HepG2 (cell line): Measurements from ENCODE around the gene HAPLN2. TPM values are rescaled to one million over a fixed set of nuclear protein-coding genes. Genes with fewer than 3 reads are reported as not detected.
A peak's percentile ranks its signal among the peaks of the same experiment; 100 is the strongest.

Source experiments
- ARNTL ChIP-seq: sonication (generic); formaldehyde crosslinking; IDR thresholded peaks from 2 replicates; pipeline ENCODE4 v1.4.0; 2020; ENCODE audit warnings: mild to moderate bottlenecking, missing genetic modification reagents
- CCAR2 ChIP-seq: fragments of 200-400 bp; formaldehyde crosslinking; optimal IDR thresholded peaks from 2 replicates; pipeline ENCODE3; 2018; ENCODE audit warnings: low read depth, mild to moderate bottlenecking, low read length, moderate library complexity
- ESRRA ChIP-seq: sonication (generic); formaldehyde crosslinking; IDR thresholded peaks from 2 replicates; pipeline ENCODE4 v1.5.1; 2020; ENCODE audit warnings: mild to moderate bottlenecking, low read depth, missing genetic modification reagents
- ISX ChIP-seq: sonication (generic); formaldehyde crosslinking; conservative IDR thresholded peaks from 2 replicates; pipeline ENCODE4 v1.5.0; 2020; ENCODE audit warnings: missing genetic modification reagents
- KLF16 ChIP-seq, 2 experiments: sonication (generic) in 1 of 2; formaldehyde crosslinking in 1 of 2; IDR thresholded peaks; 2 replicates each; pipeline versions ENCODE4 v1.6.1 to v1.8.0; 2016 to 2023; ENCODE audit warnings: missing genetic modification reagents in 2 of 2, missing compliant biosample characterization in 1 of 2
- NBN ChIP-seq: fragments of 450-650 bp; conservative IDR thresholded peaks from 2 replicates; pipeline ENCODE4 v1.6.1; 2017
- NONO ChIP-seq, 2 experiments: fragments of 450-650 bp in 1 of 2; sonication (generic) in 1 of 2; formaldehyde crosslinking in 1 of 2; IDR thresholded peaks in 1 of 2; conservative IDR thresholded peaks in 1 of 2; 2 replicates each; pipeline versions ENCODE4 v1.6.1 to v1.8.0; 2017 to 2022; ENCODE audit warnings: mild to moderate bottlenecking in 1 of 2, missing genetic modification reagents in 1 of 2, moderate library complexity in 1 of 2
- RBAK ChIP-seq: sonication (generic); formaldehyde crosslinking; IDR thresholded peaks from 2 replicates; pipeline ENCODE4 v1.5.1; 2020; ENCODE audit warnings: mild to moderate bottlenecking, missing genetic modification reagents
- SATB2 ChIP-seq: sonication (generic); formaldehyde crosslinking; IDR thresholded peaks from 2 replicates; pipeline ENCODE4 v1.5.0; 2020; ENCODE audit warnings: missing genetic modification reagents
- ZBTB20 ChIP-seq: sonication (generic); formaldehyde crosslinking; IDR thresholded peaks from 2 replicates; pipeline ENCODE4 v1.8.1; 2023; ENCODE audit warnings: missing genetic modification reagents, low read depth, mild to moderate bottlenecking, borderline replicate concordance
- ZNF326 ChIP-seq: sonication (generic); formaldehyde crosslinking; IDR thresholded peaks from 2 replicates; pipeline ENCODE4 v1.4.0; 2020; ENCODE audit warnings: missing genetic modification reagents, borderline replicate concordance
- ZNF780A ChIP-seq: sonication (generic); formaldehyde crosslinking; IDR thresholded peaks from 2 replicates; pipeline ENCODE4 v1.8.0; 2022; ENCODE audit warnings: mild to moderate bottlenecking, missing genetic modification reagents, moderate library complexity
- polyA plus RNA-seq, 8 experiments: library from polyadenylated mRNA; depleted of rRNA in 3 of 8; stranded (reverse) in 7 of 8; unstranded in 1 of 8; fragments of >200 nt; fragmentation: Illumina TruSeq in 4 of 8; extraction: Trizol in 4 of 8; gene quantifications; 2 replicates each; pipeline versions ENCODE4 v1.2.1 to v1.2.3, GENCODE V29; 2011 to 2016; ENCODE audit warnings: low read depth in 4 of 8, missing spikeins in 1 of 8, mixed read lengths in 1 of 8; ENCODE audit not compliant: insufficient read depth in 1 of 8
- total RNA-seq, 5 experiments: library from RNA; depleted of rRNA; stranded (reverse); fragments of >200 nt; fragmentation: Illumina TruSeq; extraction: Trizol; gene quantifications; 2 replicates each; pipeline ENCODE4 v1.2.3, GENCODE V29; 2016; ENCODE audit warnings: low read depth in 1 of 5
- TF ChIP-seq, protein P1 (sequence below): sonication (generic); formaldehyde crosslinking; IDR thresholded peaks from 2 replicates; pipeline ENCODE4 v1.4.0; 2020; ENCODE audit warnings: missing genetic modification reagents
- TF ChIP-seq, protein P2 (sequence below): IDR thresholded peaks from 2 replicates; pipeline ENCODE4 v1.6.1; 2016; ENCODE audit warnings: low read depth, control low read depth
- TF ChIP-seq, protein P3 (sequence below), 2 experiments: fragments of 450-650 bp in 1 of 2; sonication (generic) in 1 of 2; formaldehyde crosslinking in 1 of 2; IDR thresholded peaks; 2 replicates each; pipeline versions ENCODE4 v1.6.1 to v1.8.0; 2016 to 2022; ENCODE audit warnings: antibody characterized with exemption in 1 of 2, mild to moderate bottlenecking in 1 of 2, missing genetic modification reagents in 1 of 2

Gene HAPLN2
- total and polyA plus RNA-seq, 2 of the 13 experiments (the other 11 are each of a cell fraction or from before 2014, with no cell fraction given): not detected

DNA sequence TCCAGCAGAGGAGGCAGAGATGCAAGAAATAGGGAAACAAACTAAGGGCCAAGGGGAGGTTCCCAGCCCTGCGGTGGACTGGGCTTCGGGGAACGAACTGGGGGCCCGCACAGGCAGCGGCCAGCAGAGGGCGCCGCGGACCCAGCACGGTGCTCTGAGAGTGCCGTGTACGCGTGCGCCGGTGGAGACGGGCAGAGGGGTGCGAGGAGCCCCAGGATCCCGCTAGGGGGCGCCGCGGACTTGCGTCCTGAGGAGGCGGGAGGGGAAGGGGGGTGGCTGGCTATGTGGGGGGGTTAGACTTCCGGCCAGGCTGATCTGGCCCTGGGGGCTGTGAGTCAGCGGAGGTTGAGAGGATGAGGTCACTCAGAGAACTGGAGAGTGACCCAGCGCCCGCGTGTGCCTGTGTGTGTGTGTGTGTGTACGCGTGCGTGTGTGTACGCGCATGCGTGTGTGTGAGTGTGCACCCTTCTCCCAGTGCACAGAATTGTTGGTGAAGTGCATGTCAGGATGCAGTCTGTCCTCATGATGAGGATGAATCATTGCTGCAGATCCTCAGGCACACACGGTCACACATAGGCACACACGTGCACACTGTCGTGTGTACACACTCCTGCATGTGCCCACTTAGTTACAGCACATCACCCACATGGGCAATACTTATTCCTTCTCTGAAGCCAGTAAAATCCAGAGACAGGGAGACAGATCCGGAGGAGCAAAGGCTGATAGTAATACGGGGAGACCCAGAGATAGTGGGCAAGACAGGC lies 41.0 kb downstream of the HAPLN2 start (continued):
- TF ChIP-seq NONO (IDR thresholded peaks at IDR 0.05): no peak
- TF ChIP-seq NONO (CRISPR knock-in tag; conservative IDR thresholded peaks at IDR 0.05): peak; percentile 89
- no peak for TF ChIP-seq SATB2 (CRISPR knock-in tag)
- TF ChIP-seq ZBTB20 (CRISPR knock-in tag): peak; percentile 83
- peak; percentile 25 for TF ChIP-seq ESRRA
- TF ChIP-seq CCAR2: peak; percentile 37
- TF ChIP-seq ARNTL: no peak; the same call in 1 of the 2 replicates
- no peak for TF ChIP-seq NBN
- TF ChIP-seq ZNF326 (CRISPR knock-in tag): no peak; the same call in 1 of the 2 replicates
- TF ChIP-seq, protein P1, sequence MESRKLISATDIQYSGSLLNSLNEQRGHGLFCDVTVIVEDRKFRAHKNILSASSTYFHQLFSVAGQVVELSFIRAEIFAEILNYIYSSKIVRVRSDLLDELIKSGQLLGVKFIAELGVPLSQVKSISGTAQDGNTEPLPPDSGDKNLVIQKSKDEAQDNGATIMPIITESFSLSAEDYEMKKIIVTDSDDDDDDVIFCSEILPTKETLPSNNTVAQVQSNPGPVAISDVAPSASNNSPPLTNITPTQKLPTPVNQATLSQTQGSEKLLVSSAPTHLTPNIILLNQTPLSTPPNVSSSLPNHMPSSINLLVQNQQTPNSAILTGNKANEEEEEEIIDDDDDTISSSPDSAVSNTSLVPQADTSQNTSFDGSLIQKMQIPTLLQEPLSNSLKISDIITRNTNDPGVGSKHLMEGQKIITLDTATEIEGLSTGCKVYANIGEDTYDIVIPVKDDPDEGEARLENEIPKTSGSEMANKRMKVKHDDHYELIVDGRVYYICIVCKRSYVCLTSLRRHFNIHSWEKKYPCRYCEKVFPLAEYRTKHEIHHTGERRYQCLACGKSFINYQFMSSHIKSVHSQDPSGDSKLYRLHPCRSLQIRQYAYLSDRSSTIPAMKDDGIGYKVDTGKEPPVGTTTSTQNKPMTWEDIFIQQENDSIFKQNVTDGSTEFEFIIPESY (CRISPR knock-in tag): peak; percentile 17; the same call in 1 of the 2 replicates
- TF ChIP-seq, protein P2, sequence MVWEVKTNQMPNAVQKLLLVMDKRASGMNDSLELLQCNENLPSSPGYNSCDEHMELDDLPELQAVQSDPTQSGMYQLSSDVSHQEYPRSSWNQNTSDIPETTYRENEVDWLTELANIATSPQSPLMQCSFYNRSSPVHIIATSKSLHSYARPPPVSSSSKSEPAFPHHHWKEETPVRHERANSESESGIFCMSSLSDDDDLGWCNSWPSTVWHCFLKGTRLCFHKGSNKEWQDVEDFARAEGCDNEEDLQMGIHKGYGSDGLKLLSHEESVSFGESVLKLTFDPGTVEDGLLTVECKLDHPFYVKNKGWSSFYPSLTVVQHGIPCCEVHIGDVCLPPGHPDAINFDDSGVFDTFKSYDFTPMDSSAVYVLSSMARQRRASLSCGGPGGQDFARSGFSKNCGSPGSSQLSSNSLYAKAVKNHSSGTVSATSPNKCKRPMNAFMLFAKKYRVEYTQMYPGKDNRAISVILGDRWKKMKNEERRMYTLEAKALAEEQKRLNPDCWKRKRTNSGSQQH (CRISPR knock-in tag): 0 out of 2 replicates have a peak, but pooled peaks have one; percentile 51
- TF ChIP-seq KLF16 (CRISPR knock-in tag; IDR thresholded peaks at IDR 0.05): peak in 1 of 2 experiments; percentile 85; a peak in 2 of 4 replicates
- no peak for TF ChIP-seq RBAK
- 0 out of 2 replicates have a peak, but pooled peaks have one; percentile 20 for TF ChIP-seq ZNF780A (CRISPR knock-in tag)
- no peak for TF ChIP-seq ISX (CRISPR knock-in tag)
- TF ChIP-seq, protein P3, sequence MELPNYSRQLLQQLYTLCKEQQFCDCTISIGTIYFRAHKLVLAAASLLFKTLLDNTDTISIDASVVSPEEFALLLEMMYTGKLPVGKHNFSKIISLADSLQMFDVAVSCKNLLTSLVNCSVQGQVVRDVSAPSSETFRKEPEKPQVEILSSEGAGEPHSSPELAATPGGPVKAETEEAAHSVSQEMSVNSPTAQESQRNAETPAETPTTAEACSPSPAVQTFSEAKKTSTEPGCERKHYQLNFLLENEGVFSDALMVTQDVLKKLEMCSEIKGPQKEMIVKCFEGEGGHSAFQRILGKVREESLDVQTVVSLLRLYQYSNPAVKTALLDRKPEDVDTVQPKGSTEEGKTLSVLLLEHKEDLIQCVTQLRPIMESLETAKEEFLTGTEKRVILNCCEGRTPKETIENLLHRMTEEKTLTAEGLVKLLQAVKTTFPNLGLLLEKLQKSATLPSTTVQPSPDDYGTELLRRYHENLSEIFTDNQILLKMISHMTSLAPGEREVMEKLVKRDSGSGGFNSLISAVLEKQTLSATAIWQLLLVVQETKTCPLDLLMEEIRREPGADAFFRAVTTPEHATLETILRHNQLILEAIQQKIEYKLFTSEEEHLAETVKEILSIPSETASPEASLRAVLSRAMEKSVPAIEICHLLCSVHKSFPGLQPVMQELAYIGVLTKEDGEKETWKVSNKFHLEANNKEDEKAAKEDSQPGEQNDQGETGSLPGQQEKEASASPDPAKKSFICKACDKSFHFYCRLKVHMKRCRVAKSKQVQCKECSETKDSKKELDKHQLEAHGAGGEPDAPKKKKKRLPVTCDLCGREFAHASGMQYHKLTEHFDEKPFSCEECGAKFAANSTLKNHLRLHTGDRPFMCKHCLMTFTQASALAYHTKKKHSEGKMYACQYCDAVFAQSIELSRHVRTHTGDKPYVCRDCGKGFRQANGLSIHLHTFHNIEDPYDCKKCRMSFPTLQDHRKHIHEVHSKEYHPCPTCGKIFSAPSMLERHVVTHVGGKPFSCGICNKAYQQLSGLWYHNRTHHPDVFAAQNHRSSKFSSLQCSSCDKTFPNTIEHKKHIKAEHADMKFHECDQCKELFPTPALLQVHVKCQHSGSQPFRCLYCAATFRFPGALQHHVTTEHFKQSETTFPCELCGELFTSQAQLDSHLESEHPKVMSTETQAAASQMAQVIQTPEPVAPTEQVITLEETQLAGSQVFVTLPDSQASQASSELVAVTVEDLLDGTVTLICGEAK (IDR thresholded peaks at IDR 0.05): no peak
- TF ChIP-seq, protein P3 (CRISPR knock-in tag; IDR thresholded peaks at IDR 0.05): peak; percentile 12; the same call in 1 of the 2 replicates
